ENCODE measurements around the gene PLEKHA8.

PLEKHA8 gene

DNA sequence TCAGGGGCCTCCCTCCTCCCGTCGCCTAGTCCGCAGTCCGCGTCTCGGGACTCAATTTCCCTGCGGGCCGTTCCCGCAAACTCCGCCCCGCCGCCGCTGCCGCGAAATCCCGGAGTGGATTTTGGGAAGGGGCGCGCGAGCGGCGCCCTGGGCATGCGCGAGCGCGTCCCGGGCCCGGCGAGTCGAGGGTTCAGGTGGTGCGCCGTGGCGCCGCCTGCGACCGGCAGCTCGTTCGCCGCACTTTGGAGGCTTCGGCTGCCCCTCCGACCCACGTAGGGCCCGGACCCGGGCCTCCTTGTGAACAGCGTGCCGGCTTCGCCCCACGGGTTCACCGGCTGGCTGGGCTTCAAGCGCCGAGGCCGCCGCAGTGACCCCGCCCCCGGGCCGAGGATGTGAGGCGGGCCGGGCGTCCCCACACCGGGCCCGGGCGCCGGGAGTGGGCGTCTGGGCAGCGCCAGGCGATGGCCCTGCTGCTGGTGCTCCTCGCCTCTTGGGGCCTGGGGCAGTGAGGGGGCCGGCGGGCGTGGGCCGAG is at the start of gene PLEKHA8:
TSS of gene PLEKHA8 (plus strand) at position 197 of the 533 bp plus-strand sequence. CDS start 351 bp downstream, outside the sequence.
- peak; percentile 94 for DNase-seq

DNA sequence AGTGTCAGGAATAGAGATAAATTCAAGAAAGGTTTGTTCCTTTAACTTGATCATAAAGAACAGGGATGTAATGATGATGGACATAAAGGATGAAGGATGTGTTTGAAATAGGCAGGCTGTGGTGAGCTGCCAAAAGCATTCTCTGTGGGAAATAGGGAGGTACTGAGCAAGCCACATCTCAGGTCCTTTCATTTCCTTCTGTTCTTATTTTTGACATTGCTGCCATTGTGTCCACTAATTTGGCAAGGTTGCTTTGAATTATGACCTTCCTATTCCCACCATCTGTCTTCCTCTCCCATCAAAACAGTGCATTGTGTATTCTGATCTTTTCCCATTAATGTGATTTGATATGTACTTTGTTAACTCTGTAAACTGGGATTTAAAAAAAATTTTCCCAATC is 48.1 kb upstream of the PLEKHA8 start:
- peak; percentile 83 for DNase-seq

- no peak for DNase-seq
Measured at GRCh38 chr7:29987083-29987482, 41.1 kb upstream of the PLEKHA8 start.

GRCh38 chr7:29987811-29988317 is 40.3 kb upstream of the PLEKHA8 start:
- peak; percentile 90 for DNase-seq

GRCh38 chr7:29988424-29989256 is 39.6 kb upstream of the PLEKHA8 start:
- peak; percentile 89 for DNase-seq

DNA sequence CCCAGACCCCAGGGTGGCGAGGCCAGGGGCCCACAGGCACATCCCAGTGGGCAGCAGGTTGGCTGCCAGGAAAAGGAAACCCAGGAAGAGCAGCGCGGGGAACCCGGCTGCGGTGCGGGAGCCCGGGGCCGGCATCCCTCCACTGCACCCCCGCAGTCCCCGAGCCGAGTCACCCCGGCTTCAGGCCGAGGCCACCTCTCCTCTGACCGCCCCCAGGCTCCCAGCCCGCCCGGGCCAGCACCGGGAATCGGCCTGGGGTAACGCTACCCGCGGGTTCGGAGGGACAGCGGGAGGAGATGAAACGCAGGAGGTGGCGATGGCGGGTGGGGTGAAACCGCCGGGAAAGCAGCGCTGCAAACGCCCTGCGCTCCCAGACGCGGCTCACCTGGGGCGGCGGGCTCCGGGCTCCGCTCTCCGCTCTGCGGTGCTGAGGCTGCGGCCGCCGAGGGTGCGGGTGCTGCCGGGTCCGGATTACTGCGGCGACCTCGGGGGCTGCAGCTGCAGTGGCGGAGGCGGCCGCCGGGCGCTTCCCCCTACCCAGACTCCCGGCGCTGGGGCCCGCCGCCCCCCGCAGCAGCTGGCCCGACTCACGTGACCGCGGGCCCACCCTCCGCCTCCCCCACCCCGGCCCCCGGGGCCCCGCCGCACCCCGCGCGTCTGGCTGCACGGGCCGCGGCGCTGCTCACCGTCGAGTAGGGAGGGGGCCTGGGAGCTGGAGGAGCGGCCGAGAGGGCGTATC is 38.8 kb upstream of the PLEKHA8 start, which contains the start of gene SCRN1:
TSS of gene SCRN1 (minus strand) at position 545 of the 739 bp plus-strand sequence. CDS start 20,734 bp downstream, outside the sequence.
- DNase-seq: peak; percentile 87

DNA sequence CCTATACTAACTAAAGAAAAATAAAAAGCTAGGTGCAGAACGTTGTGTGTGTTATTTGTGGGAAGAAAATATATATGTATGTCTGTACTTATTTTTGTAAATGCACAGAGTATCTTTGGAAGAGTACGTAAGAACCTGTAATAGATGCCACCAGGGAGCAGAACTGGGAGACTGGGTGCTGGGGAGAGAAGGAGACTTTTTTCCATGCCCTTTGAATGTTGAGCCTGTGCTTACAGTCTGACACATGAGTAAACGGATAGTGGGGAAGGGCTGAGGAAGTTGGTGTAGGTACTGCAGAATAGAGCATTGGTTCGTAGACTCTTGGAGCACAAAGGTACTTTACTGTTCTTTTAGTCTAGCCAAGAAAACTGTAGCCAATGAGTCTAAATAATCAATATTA is 37.3 kb upstream of the PLEKHA8 start:
- no peak for DNase-seq

GRCh38 chr7:29991937-29992336 is 36.3 kb upstream of the PLEKHA8 start:
- no peak for DNase-seq

DNA sequence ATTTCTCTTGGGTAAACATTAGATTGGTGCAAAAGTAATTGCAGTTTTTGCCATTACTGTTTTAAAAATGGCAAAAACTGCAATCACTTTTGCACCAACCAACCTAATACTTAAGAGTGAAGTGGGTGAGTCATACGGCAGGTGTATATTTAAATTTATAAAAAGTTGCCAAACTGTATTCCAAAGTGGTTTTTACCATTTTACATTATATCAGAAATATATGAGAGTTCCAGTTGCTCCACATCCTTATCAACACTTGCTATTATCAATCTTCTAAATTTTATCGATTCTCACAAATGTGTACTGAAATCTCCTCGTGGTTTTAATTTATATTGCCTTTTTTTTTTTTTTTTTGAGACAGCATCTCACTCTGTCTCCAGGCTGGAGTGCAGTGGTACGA is 35.1 kb upstream of the PLEKHA8 start:
- no peak for DNase-seq

DNA sequence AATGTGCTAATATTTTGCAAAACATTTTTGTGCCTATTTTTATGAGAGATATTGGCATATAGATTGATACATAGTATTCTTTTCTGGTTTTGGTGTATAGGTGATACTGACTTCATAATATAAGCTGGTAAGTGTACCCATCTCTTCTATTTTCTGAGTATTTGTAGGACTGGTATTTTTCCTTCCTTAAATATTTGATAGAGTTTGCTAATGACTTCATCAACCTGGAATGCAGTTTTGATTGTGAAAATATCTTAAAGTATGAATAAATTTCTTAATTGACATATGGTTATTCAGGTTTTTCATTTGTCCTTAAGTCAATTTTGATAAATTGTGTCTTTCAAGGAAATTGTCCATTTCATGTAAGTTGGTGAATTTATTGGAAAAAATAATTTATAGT is 32.6 kb upstream of the PLEKHA8 start:
- DNase-seq: no peak

- DNase-seq: no peak
Measured at GRCh38 chr7:29996321-29996720, 31.9 kb upstream of the PLEKHA8 start.

DNA sequence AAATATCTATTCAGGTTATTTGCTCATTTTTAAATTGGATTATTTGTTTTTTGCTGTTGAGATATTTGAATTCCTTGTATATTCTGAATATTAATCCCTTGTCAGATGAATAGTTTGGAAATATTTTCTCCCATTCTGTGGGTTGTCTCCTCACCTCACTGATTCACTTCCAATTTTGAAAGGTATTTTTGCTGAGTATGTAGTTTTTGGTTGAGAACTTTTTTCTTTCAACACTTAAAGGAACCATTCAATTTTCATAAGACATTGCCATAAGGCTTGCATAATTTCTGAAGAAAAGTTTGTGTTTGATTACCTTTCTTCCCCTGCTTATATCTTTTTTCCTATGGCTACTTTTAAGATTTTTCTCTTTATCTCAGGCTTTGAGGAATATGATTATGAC is 29.7 kb upstream of the PLEKHA8 start:
- DNase-seq: no peak

- DNase-seq: peak; percentile 94
Measured at GRCh38 chr7:30001998-30002397, 26.2 kb upstream of the PLEKHA8 start.

DNA sequence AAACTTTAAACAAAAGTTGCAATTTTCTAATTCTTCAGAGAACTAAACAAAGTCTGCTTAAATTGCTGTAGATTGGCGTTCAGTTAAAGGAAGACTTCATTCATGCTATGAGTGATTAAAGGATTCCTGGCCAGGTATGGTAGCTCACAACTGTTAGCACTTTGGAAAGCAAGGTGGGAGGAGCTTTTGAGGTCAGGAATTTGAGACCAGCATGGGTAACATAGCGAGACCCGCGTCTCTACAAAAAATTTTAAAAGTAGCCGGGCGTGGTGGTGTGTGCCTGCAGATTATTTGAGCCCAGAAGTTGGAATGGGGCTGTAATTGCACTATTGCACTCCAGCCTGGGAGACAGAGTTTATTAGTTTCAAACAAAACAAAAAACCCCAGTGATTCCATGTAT is 25.1 kb upstream of the PLEKHA8 start:
- DNase-seq: no peak

DNA sequence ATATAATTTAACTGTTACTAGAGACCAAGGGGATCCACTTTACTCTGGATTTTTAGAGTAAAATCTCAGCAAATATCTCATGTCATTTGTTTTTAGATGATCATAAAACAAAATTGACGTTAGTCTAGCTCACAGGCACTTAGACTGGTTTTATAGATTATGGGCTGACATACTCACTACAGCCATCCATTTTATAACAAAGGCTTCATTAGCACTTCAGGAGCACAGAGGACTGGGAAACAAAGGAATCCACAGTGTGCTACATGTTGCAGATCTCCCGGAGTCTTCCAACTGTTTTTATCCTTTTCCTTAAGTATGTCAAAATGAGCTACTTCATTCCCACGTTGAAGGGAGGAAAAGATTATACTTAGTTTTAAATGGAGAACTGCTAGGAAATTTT is 22.7 kb upstream of the PLEKHA8 start:
- DNase-seq: peak; percentile 31

GRCh38 chr7:30010021-30010420 is 18.2 kb upstream of the PLEKHA8 start:
- no peak for DNase-seq

DNA sequence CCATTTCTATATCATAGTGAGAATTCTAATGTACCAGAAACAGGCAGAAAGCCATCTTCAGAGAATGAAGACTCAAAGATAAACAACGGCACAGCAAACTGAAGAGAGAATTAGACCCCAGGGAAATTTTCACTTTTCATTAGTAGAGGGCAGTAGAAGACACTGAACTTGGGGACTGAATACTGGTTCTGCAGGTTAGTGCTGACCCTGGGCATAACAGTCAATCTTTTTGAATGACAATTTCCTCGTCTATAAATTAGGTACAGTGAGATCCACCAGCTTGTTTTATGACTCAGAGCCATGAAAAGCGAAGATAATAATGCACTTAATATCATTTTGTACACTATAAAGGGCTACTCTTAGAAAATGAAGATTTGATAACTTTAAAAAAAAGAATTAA is 15.5 kb upstream of the PLEKHA8 start:
- no peak for DNase-seq

- no peak for DNase-seq
Measured at GRCh38 chr7:30018451-30018850, 9.8 kb upstream of the PLEKHA8 start.

DNA sequence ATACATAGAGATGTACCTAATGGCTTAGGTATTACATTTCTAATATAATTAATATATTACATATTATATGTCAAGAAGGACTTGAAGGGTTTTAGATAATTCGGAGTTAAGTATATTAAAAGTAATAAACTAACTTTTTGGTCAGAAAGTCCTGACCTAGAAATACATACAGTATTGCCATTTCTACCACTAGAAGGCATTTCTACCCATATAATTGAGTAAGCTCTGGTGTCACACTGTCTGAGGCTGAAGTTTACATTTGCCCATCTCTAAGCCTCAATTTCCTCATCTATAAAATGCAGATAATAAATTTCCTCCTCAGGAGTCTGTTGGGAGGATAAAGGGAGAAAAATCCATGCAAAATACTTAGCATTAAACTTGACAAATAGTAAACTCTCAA is 8.8 kb upstream of the PLEKHA8 start:
- DNase-seq: no peak

GRCh38 chr7:30019960-30020359 is 8.3 kb upstream of the PLEKHA8 start:
- no peak for DNase-seq

GRCh38 chr7:30020535-30020934 is 7.7 kb upstream of the PLEKHA8 start:
- no peak for DNase-seq

DNA sequence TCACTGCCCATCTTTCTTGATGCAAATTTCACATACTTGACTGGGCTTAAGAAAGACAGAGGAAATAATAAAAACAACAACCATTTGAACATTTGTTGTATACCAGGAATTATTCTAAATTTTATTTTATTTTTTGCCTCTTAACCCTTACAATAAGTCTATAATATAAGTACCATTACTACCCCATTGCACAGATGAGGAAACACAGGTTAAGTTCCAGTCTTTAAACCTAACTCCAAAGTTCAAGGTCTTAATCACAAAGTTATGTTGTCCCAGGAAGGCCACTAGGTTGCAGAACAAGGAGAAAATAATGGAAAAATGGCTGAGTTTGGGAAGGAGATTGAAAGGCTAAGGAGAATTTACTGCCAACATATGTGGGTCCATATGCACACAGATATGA is 5.2 kb upstream of the PLEKHA8 start:
- DNase-seq: no peak

DNA sequence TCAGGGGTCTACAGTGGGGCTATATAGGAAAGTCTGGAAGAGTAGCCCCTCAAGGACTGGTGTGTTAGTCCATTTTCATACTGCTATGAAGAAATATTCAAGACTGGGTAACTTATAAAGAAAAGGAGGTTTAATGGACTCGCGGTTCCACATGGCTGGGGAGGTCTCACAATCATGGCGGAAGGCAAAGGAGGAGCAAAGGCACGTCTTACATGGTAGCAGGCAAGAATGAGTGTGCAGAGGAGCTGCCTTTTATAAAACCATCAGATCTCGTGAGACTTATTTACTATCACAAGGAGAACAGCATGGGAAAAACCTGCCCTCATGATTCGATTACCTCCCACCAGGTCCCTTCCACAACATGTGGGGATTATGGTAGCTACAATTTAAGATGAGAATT is 4.7 kb upstream of the PLEKHA8 start:
- DNase-seq: no peak
